22Rv1 (cell line): ENCODE data around the gene PLEKHD1.

Experiments used
- ZFX ChIP-seq: fragments of 450-650 bp; IDR thresholded peaks from 2 replicates; pipeline ENCODE4 v1.6.1; 2017; ENCODE audit warnings: antibody characterized with exemption, borderline replicate concordance
- TF ChIP-seq, protein P1 (sequence below): fragments of 450-650 bp; IDR thresholded peaks from 2 replicates; pipeline ENCODE4 v1.5.1; 2017; ENCODE audit warnings: mild to moderate bottlenecking

DNA sequence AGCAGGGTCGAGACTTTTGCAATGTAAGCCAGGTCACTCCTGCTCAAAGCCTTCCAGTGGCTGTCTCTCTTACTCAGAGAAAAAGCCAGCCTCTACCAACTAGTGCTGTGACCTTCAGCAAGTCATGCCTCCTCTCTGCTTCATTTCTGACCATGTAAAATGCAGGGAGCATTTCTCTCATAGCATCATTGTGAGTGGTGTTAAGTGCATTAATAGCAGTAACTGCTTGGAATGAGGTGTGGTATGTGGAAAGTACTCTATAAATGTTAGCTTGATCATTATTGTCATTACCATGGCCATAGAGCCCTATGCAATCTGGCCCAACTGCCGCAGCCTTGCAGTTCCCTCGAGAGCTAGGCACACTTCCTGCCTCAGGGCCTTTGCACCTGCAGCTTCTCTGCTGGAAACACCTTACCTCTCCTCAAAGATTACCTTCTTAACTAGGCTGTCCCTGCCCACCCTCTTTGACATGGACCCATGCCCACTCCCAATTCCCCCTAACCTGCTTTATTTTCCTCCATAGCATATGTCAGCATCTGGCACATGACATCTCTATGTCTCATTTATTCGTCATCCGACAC is 10.9 kb downstream of the PLEKHD1 start:
- TF ChIP-seq, protein P1, sequence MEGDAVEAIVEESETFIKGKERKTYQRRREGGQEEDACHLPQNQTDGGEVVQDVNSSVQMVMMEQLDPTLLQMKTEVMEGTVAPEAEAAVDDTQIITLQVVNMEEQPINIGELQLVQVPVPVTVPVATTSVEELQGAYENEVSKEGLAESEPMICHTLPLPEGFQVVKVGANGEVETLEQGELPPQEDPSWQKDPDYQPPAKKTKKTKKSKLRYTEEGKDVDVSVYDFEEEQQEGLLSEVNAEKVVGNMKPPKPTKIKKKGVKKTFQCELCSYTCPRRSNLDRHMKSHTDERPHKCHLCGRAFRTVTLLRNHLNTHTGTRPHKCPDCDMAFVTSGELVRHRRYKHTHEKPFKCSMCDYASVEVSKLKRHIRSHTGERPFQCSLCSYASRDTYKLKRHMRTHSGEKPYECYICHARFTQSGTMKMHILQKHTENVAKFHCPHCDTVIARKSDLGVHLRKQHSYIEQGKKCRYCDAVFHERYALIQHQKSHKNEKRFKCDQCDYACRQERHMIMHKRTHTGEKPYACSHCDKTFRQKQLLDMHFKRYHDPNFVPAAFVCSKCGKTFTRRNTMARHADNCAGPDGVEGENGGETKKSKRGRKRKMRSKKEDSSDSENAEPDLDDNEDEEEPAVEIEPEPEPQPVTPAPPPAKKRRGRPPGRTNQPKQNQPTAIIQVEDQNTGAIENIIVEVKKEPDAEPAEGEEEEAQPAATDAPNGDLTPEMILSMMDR: no peak
- TF ChIP-seq ZFX: no peak
